GM21528 (cell line): ENCODE measurements around the gene SSBP3.

Experiments used
- ATAC-seq: cut with Tn5 transposase; IDR thresholded peaks from one replicate; pipeline ENCODE4 v1.9.1; 2021; ENCODE audit warnings: mild to moderate bottlenecking, moderate library complexity; ENCODE audit not compliant: unreplicated experiment, low FRiP score

Gene SSBP3

GRCh38 chr1:54291276-54292001 lies 114.8 kb downstream of the SSBP3 start:
- no peak for ATAC-seq

- ATAC-seq: no peak
Observed at GRCh38 chr1:54290506-54291184, 115.5 kb downstream of the SSBP3 start.

- ATAC-seq: no peak
Observed at GRCh38 chr1:54289712-54290233, 116.4 kb downstream of the SSBP3 start.

- no peak for ATAC-seq
Observed at GRCh38 chr1:54287801-54288211, 118.4 kb downstream of the SSBP3 start.

- ATAC-seq: no peak
Observed at GRCh38 chr1:54287176-54287650, 119.0 kb downstream of the SSBP3 start.

- no peak for ATAC-seq
Observed at GRCh38 chr1:54285815-54286345, 120.3 kb downstream of the SSBP3 start.

GRCh38 chr1:54284781-54285529 lies 121.2 kb downstream of the SSBP3 start:
- ATAC-seq: no peak

GRCh38 chr1:54283635-54284385 lies 122.4 kb downstream of the SSBP3 start:
- no peak for ATAC-seq

- ATAC-seq: no peak
Observed at GRCh38 chr1:54282101-54282847, 123.9 kb downstream of the SSBP3 start.

GRCh38 chr1:54280651-54281050 lies 125.5 kb downstream of the SSBP3 start:
- no peak for ATAC-seq

- no peak for ATAC-seq
Observed at GRCh38 chr1:54279457-54279856, 126.7 kb downstream of the SSBP3 start.

- no peak for ATAC-seq
Observed at GRCh38 chr1:54278941-54279422, 127.2 kb downstream of the SSBP3 start.

- ATAC-seq: no peak
Observed at GRCh38 chr1:54277451-54278341, 128.5 kb downstream of the SSBP3 start.

- no peak for ATAC-seq
Observed at GRCh38 chr1:54276617-54277450, 129.4 kb downstream of the SSBP3 start.

GRCh38 chr1:54275349-54275748 lies 130.8 kb downstream of the SSBP3 start:
- no peak for ATAC-seq

GRCh38 chr1:54274881-54275280 lies 131.3 kb downstream of the SSBP3 start:
- ATAC-seq: no peak

GRCh38 chr1:54274448-54274847 lies 131.7 kb downstream of the SSBP3 start:
- ATAC-seq: no peak
